ENCODE results near the gene MACF1. TPM values are rescaled to one million over a fixed set of nuclear protein-coding genes. Genes with fewer than 3 reads are reported as not detected.
A peak's percentile ranks its signal among the peaks of the same experiment; 100 is the strongest.

The MACF1 gene
- polyA plus RNA-seq, 4 donors: 181 to 293 (median 259) TPM

DNA sequence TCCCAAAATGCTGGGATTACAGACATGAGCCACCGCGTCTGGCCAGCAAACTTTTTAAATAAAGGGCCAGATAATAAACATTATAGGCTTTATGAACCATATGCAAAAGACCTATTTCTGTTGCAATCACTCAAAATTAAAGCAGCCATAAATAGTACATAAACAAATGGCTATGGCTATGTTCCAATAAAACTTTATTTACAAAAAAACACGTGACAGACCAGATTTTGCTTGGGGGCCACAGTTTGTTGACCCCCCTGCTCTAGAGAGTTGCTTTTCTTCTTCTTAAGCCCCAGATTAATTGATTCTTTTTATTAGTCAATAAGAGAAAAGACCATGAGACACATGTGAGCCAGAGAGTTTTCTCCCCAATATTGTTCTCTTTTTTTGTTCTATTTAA lies 138.3 kb downstream of the MACF1 start:
- DNase-seq (ENCODE audit: low read depth in 4 of 4, low spot score in 2 of 4): no peak

DNA sequence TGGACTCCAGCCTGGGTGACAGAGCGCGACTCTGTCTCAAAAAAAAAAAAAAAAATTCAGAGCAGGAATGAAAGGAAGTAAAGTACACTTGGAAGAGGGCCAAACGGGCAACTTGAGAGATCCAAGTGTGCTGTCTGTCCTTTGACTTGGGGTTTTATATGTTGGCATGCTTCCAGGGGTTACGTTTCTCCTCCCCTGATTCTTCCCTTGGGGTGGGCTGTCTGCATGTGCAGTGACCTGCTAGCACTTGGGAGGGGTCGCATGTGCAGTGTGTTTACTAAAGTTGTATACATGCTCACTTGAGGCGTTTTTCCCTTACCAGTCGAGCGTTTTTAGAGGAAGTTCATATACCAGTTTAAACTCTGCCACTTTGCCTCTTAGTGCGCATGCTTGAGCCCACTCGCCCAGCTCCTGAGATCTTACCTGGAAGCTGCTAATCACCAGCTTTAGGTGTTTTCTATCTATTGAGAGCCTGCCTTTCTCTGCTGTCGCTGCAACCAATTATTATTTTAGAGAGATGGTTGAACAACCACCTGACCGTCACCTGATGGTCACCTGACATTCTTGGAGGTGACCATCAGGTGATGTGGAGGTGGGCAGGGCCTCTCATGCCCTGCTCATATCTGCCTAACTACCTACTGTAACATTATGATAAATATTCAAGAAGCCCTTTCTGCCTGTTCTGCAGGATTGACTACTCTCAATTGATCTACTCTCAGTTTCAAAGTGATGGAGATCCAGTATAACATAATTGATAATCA lies 140.1 kb downstream of the MACF1 start:
- peak in 1 of 4 donors; percentile 9 for DNase-seq (ENCODE audit: low read depth in 4 of 4, low spot score in 2 of 4)

DNA sequence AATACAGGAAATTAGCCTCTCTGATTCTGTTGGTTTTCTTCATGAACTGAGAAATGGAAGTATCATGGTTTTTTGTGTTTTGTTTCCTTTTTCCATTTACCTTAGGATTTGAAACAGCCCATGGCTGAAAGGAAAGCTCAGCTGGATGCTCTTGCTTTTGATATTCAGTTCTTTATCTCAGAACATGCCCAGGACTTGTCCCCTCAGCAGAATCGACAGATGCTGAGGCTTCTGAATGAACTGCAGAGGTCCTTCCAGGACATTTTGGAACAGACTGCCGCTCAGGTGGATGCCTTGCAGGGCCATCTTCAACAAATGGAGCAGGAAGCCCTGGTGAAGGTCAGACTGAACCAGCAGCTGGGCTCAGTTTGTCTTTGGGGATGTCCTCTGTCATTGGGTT lies 142.4 kb downstream of the MACF1 start:
- DNase-seq (ENCODE audit: low read depth in 4 of 4, low spot score in 2 of 4): no peak

DNA sequence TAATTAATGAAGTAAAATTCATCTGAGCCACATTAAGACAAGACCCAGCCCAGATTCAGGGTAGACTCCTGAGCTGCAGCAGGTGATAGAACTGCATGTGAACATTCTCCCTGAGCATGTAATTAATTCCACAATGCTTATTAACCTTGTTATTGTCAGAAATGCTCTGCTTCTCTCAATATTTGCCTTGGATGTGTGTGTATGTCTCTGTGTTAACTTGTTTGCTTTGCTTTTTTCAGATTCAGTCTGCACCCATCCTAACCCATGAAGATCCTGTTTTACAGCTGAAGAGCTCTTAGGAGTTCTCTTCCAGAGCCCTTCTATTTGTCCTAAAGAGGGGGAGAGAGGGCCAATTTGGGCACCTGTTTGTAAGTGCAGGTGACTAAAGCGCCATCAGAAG lies 143.8 kb downstream of the MACF1 start:
- no peak for DNase-seq (ENCODE audit: low read depth in 4 of 4, low spot score in 2 of 4)

DNA sequence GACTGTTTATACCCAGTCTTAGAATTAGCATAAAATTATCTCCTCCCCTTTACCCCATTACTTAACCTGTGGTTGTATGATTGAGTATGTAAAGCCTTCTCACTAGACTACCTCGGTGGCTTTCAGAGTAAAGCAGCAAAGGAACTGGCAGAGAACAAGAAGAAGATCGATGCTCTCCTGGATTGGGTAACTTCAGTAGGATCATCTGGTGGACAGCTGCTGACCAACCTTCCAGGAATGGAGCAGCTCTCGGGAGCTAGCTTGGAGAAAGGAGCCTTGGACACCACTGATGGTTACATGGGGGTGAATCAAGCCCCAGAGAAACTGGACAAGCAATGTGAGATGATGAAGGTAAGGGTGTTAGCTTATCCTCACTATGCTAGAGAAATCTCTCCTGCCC lies 148.4 kb downstream of the MACF1 start:
- no peak for DNase-seq (ENCODE audit: low read depth in 4 of 4, low spot score in 2 of 4)

DNA sequence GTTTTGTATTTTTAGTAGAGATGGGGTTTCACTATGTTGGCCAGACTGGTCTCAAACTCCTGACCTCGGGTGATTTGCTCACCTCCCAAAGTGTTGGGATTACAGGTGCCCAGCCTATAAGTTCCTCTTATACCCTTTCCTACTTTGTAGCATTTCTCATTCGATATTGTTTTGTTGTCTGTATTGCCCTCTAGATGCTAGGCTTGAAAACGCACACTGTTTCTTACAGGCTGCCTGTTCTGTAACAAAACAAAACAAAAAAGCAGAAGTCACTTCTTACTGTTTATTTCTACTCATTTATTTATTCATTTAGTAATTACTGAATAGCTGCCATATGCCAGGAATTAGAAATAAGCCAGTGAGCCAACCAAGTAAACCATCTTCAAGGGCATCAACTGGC lies 150.1 kb downstream of the MACF1 start:
- no peak for DNase-seq (ENCODE audit: low read depth in 4 of 4, low spot score in 2 of 4)

DNA sequence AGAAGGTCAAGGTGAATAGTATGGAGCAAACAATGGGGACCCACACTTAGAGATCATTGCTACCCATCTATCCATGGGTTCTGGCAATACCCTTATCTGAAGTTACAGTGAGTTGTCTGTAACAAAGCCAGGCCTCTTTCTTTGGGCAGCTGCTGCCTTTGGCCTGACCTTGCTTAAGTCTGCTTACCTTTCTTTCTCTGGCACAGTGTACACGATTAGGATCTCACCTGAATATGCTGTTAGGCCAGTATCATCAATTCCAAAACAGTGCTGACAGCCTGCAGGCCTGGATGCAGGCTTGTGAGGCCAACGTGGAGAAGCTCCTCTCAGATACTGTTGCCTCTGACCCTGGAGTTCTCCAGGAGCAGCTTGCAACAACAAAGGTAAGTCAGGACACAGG lies 154.0 kb downstream of the MACF1 start:
- no peak for DNase-seq (ENCODE audit: low read depth in 4 of 4, low spot score in 2 of 4)

DNA sequence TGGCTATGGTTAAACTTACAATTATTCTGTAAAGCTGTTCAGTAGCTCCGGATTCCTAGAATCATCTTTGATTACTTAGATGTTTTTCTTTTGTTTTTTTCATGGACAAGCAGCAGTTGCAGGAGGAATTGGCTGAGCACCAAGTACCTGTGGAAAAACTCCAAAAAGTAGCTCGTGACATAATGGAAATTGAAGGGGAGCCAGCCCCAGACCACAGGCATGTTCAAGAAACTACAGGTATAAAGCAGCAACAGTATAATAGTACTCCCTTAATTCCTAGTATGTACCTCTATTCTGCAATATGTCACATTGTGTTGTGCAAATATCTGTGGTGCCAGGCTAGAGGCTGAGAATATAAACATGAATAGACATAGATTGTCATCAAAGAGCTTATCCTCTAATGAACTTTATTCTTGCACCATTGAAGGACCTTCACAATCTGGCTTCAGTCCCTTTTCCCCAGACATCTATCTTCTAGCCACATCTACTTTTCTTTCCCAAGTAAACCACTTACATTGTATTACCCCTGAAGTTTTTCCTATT lies 154.6 kb downstream of the MACF1 start:
- DNase-seq (ENCODE audit: low read depth in 4 of 4, low spot score in 2 of 4): no peak

DNA sequence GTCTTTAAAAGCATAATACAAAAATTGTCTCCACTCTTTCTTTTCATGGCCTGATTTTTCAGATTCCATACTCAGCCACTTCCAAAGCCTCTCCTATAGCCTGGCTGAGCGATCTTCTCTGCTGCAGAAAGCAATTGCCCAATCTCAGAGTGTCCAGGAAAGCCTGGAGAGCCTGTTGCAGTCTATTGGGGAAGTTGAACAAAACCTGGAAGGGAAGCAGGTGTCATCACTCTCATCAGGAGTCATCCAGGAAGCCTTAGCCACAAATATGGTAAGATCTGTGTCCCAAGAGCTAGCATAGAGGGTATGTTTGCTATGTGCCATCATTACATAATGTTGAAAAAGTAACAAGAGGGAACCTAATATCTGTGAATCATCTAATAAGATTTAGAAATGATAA lies 156.2 kb downstream of the MACF1 start:
- DNase-seq (ENCODE audit: low read depth in 4 of 4, low spot score in 2 of 4): no peak

DNA sequence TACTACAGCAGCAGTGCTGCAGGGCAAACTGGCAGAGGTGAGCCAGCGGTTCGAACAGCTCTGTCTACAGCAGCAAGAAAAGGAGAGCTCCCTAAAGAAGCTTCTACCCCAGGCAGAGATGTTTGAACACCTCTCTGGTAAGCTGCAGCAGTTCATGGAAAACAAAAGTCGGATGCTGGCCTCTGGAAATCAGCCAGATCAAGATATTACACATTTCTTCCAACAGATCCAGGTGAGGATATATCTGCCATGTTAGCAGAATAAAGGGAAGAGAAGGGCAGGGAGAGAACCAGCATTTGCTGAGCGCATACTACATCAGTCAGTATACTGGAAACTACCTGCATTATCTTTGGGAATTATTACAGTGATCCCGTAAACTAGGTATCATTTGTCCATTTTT lies 157.0 kb downstream of the MACF1 start:
- no peak for DNase-seq (ENCODE audit: low read depth in 4 of 4, low spot score in 2 of 4)

DNA sequence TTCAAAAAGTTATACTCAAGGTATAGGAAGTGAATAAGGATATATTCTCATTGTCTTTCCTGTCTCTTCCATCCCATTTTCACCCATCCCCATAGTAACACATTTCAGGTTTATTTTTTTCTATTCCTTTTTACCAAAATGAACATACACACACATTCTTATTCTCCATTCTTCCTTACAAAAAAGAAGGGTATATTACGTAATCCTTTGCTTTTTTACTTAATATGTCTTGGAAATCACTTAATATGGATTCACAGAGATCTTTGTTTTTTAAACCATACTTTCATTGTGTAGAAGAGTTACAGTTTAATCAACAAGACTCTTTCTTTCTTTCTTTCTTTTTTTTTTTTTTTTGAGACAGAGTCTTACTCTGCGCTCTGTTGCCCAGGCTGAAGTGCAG lies 158.8 kb downstream of the MACF1 start:
- DNase-seq (ENCODE audit: low read depth in 4 of 4, low spot score in 2 of 4): no peak

DNA sequence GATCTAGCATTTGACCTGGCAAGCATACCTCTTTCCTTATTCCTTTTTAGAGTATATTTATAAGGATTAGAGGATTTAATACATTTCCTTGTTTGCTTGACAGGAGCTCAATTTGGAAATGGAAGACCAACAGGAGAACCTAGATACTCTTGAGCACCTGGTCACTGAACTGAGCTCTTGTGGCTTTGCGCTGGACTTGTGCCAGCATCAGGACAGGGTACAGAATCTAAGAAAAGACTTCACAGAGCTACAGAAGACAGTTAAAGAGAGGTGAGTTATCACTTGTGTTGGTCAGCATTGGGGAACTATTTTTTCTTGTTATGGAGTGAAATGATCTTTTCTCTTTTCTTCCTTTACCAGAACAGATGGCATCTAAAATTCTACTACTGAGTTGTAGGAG lies 163.6 kb downstream of the MACF1 start:
- no peak for DNase-seq (ENCODE audit: low read depth in 4 of 4, low spot score in 2 of 4)

DNA sequence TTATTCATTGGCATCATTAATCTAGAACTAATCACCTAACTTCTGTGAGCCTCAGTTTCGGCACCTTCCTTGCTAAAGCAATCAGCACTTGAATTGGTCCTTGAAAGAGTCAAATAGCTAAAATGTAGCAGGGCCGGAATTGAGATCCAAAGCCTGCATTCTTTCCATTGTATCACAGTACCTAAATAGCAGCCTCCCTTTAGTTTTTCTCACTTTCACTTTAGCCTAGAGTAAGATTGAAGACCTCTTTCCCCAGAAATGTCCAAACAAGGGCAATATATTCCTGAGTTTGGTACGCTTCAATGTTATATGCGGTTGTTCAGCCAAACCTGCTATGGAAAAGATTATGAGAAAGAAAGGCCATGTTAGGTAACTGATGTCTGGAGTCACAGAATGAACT lies 165.1 kb downstream of the MACF1 start:
- DNase-seq (ENCODE audit: low read depth in 4 of 4, low spot score in 2 of 4): no peak

DNA sequence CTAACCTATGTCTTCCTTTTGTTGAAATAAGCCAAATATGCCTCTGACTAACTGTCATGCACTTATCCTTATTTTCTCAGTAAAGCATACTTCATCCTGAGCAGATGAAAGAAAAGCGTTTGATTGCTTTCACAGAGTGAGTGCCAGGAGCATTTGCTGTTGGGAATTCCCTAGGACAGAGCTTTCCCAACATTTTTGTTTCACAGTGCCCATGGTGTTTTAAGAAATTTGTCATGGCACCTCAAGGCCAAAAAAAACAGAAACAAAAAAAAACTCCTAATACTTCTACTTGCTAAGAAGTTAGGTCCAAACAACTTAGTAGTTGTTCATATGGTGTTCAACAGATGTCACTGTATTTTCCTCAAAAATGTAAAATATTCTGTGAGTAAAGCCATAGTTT lies 166.1 kb downstream of the MACF1 start:
- no peak for DNase-seq (ENCODE audit: low read depth in 4 of 4, low spot score in 2 of 4)

DNA sequence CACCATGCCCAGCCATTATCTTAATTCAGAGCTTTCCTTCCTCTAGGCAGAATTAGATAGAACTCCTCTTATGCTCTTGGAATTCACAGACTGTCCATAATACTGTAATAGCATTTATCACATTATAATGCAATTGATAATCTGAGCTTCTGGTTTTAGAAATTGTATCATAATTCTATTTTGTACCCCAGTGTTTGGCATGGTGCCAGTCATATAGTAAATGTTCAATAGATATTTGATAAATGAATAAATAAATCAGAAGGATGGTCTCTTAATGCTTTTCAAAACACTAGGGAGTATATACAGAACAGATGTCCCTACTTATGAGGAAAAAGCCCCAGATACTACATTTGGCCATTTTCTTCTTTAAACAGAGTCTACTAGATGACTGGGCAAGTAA lies 167.6 kb downstream of the MACF1 start:
- no peak for DNase-seq (ENCODE audit: low read depth in 4 of 4, low spot score in 2 of 4)

DNA sequence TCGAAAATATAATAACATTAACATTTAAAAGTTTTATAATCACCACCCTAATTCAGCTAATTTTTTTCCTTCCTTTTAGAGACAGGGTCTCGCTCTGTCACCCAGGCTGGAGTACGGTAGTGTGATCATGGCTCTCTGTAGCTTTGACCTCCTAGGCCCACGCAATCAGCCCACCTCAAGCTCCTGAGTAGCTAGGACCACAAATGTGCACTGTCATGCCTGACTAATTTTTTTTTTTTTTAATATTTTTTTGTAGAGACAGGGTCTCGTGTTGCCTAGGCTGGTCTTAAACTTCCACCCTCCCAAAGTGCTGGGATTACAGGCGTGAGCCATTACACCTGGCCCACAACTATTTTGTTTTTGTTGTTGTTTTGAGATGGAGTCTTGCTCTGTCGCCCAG lies 172.2 kb downstream of the MACF1 start:
- no peak for DNase-seq (ENCODE audit: low read depth in 4 of 4, low spot score in 2 of 4)

DNA sequence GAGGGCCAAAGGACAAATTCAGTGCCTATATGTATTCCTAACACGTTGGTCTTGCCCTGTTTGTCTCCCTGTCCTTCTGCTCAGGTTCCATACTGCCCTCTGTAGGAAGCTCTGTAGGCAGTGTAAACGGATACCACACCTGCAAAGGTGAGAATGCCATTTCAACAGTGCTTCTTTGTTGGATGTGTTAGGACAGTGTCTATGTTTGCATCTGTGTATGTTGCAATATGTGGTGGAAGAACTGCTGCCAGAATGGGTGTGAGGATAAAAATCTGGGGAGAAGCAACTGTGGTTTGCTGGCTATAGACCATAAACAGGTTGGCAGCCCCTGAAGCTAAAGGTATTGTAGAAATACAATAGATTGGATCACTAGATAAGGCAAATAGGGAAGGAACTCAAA lies 173.9 kb downstream of the MACF1 start:
- no peak for DNase-seq (ENCODE audit: low read depth in 4 of 4, low spot score in 2 of 4)

DNA sequence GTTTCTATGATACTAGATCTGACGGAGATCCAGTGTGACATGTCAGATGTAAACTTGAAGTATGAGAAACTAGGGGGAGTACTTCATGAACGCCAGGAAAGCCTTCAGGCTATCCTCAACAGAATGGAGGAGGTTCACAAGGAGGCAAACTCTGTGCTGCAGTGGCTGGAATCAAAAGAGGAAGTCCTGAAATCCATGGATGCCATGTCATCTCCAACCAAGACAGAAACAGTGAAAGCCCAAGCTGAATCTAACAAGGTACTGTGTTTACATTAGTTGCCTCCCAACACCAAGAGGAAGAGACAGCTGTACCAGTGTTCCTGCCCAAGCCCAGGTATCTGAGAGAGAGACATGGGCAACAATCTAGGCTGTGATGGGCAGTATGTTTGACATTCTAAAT lies 174.7 kb downstream of the MACF1 start:
- no peak for DNase-seq (ENCODE audit: low read depth in 4 of 4, low spot score in 2 of 4)

DNA sequence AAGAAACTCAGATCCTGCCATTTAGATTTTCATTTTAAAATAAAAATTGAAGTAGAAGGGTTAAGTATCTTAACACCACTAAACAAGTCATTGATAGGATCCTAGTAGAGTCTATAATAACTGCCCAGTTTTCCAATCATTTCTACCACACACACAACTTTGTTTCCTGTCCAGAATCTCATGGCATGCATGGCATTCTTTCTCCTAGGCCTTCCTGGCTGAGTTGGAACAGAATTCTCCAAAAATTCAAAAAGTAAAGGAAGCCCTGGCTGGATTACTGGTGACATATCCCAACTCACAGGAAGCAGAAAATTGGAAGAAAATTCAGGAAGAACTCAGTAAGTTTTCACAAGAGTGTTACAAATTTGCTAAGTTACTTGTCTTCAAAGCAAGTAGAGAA lies 175.5 kb downstream of the MACF1 start:
- no peak for DNase-seq (ENCODE audit: low read depth in 4 of 4, low spot score in 2 of 4)

DNA sequence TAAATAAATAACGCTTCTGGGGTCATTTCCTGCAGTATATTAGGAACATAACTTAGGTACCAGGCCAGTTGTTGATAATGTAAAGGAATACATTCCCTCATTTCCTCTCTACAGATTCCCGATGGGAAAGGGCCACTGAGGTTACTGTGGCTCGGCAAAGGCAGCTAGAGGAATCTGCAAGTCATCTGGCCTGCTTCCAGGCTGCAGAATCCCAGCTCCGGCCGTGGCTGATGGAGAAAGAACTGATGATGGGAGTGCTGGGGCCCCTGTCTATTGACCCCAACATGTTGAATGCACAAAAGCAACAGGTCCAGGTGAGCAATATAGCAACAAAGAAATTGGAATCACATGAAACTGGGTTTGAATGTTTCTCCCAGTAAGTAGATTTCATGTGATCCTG lies 177.3 kb downstream of the MACF1 start:
- no peak for DNase-seq (ENCODE audit: low read depth in 4 of 4, low spot score in 2 of 4)

DNA sequence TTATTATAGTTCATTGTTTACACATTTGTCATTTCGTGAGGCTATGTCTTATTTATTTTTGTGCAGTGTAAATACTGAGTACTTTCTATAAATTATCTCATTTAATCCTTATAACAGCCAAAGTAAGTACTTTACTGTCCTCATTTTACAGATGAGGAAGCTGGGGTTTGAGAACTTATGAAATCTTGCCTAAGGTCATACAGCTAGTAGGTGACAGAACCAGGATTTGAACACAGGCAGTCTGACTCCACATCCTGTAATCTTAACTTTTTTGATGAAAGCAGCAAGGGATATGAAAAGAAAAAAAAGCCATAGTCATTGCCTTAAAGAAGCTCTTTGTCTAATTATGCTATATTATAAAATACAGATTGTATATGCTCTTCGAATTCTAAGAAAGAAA lies 179.8 kb downstream of the MACF1 start:
- DNase-seq (ENCODE audit: low read depth in 4 of 4, low spot score in 2 of 4): no peak

DNA sequence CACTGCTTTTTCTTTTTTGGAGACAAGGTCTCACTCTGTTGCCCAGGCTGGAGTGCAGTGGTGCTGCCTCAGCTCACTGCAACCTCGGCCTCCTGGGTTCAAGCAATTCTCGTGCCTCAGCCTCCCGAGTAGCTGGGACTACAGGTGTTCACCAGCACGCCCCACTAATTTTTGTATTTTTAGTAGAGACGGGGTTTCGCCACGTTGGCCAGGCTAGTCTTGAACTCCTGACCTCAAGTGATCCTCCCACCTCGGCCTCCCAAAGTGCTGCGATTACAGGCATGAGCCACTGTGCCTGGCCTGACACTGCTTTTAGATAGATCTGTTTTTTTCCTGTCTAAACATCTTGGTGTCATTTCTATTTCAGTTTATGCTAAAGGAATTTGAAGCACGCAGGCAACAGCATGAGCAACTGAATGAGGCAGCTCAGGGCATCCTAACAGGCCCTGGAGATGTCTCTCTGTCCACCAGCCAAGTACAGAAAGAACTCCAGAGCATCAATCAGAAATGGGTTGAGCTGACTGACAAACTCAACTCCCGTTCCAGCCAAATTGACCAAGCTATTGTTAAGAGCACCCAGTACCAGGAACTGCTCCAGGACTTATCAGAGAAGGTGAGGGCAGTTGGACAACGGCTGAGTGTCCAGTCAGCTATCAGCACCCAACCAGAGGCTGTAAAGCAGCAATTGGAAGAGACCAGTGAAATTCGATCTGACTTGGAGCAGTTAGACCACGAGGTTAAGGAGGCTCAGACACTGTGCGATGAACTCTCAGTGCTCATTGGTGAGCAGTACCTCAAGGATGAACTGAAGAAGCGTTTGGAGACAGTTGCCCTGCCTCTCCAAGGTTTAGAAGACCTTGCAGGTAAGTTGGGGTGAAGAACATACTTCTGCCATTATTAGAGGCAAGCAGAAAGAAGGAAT lies 180.8 kb downstream of the MACF1 start:
- DNase-seq (ENCODE audit: low read depth in 4 of 4, low spot score in 2 of 4): no peak
